C4-2B (cell line): ENCODE results near the gene COL6A5.

ENCODE experiments used
- ZFX ChIP-seq: fragments of 450-650 bp; IDR thresholded peaks from 2 replicates; pipeline ENCODE4 v1.6.1; 2017
- TF ChIP-seq, protein P1 (sequence below): fragments of 450-650 bp; conservative IDR thresholded peaks from 2 replicates; pipeline ENCODE4 v1.5.1; 2017; ENCODE audit warnings: mild to moderate bottlenecking

GRCh38 chr3:130379274-130379673, 33.8 kb downstream of the COL6A5 start:
- TF ChIP-seq, protein P1, sequence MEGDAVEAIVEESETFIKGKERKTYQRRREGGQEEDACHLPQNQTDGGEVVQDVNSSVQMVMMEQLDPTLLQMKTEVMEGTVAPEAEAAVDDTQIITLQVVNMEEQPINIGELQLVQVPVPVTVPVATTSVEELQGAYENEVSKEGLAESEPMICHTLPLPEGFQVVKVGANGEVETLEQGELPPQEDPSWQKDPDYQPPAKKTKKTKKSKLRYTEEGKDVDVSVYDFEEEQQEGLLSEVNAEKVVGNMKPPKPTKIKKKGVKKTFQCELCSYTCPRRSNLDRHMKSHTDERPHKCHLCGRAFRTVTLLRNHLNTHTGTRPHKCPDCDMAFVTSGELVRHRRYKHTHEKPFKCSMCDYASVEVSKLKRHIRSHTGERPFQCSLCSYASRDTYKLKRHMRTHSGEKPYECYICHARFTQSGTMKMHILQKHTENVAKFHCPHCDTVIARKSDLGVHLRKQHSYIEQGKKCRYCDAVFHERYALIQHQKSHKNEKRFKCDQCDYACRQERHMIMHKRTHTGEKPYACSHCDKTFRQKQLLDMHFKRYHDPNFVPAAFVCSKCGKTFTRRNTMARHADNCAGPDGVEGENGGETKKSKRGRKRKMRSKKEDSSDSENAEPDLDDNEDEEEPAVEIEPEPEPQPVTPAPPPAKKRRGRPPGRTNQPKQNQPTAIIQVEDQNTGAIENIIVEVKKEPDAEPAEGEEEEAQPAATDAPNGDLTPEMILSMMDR = no peak
- no peak for TF ChIP-seq ZFX
